Uterus (tissue), 2 donors: Measurements from ENCODE around the gene STRN3.
"Not testable (repeated sequence)": the region's sequence is repeated elsewhere in the genome, so short reads cannot be mapped to it uniquely, and the experiment has no call there.

ENCODE experiments used
- CTCF ChIP-seq, 4 experiments: fragments of 200-600 bp in 2 of 4; fragments of 450-650 bp in 2 of 4; sonication (generic) in 2 of 4; IDR thresholded peaks; one replicate each; pipeline ENCODE4 v1.5.1; 2016 to 2019; ENCODE audit warnings: antibody characterized with exemption in 4 of 4, mild to moderate bottlenecking in 2 of 4, moderate library complexity in 1 of 4
- POLR2A ChIP-seq, 2 donors: fragments of 450-650 bp; IDR thresholded peaks; one replicate each; pipeline ENCODE4 v1.6.1; 2016; ENCODE audit warnings: antibody characterized with exemption in 2 of 2, mild to moderate bottlenecking in 1 of 2, moderate library complexity in 1 of 2

DNA sequence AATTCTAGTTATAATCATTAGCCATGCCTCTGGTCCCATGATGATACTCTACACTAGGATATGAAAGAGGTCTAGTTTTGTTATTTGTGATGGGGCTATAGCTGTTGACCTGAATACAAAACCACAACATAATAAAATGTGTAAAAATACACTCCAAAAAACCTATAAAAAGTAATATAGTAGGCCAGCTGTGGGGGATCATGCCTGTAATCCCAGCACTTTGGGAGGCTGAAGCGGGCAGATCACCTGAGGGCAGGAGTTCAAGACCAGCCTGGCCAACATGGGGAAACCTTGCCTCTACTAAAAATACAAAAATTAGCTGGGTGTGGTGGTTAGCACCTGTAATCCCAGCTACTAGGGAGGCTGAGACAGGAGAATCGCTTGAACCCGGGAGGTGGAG lies 129.1 kb downstream of the STRN3 start:
- not testable (repeated sequence) for TF ChIP-seq POLR2A, CTCF (IDR thresholded peaks at IDR 0.05)
